Breast epithelium (tissue), 3 donors: ENCODE measurements around the gene LENG1.

Experiments
- CTCF ChIP-seq, 3 donors: fragments of 450-650 bp; IDR thresholded peaks; one replicate each; pipeline ENCODE4 v1.5.1; 2016 to 2017; ENCODE audit warnings: antibody characterized with exemption in 3 of 3, mild to moderate bottlenecking in 3 of 3, moderate library complexity in 3 of 3
- POLR2AphosphoS5 ChIP-seq, 3 donors: sonication (generic); formaldehyde crosslinking; IDR thresholded peaks; one replicate each; pipeline ENCODE4 v1.6.1; 2017; ENCODE audit warnings: antibody characterized with exemption in 3 of 3

- no peak for TF ChIP-seq CTCF (IDR thresholded peaks at IDR 0.05)
- no peak for TF ChIP-seq POLR2AphosphoS5 (IDR thresholded peaks at IDR 0.05)
Measured at GRCh38 chr19:54179921-54180461, 20.5 kb upstream of the LENG1 start.
